Stimulated activated CD8-positive, alpha-beta memory T cell treated with anti-CD3 and anti-CD28 coated beads, Interleukin-7, amount 100 ng/mL, for 4 hours (primary cell): ENCODE results near the gene TUBA3E.
"Not testable (repeated sequence)": the region's sequence is repeated elsewhere in the genome, so short reads cannot be mapped to it uniquely, and the experiment has no call there.

Experiments used
- DNase-seq, 2 donors: peaks; one replicate each; pipeline ENCODE4 v3.0.0-alpha.2; 2020; ENCODE audit warnings: low read depth in 2 of 2

TUBA3E gene

GRCh38 chr2:130143266-130144039, 54.8 kb downstream of the TUBA3E start:
- not testable (repeated sequence) for DNase-seq

DNA sequence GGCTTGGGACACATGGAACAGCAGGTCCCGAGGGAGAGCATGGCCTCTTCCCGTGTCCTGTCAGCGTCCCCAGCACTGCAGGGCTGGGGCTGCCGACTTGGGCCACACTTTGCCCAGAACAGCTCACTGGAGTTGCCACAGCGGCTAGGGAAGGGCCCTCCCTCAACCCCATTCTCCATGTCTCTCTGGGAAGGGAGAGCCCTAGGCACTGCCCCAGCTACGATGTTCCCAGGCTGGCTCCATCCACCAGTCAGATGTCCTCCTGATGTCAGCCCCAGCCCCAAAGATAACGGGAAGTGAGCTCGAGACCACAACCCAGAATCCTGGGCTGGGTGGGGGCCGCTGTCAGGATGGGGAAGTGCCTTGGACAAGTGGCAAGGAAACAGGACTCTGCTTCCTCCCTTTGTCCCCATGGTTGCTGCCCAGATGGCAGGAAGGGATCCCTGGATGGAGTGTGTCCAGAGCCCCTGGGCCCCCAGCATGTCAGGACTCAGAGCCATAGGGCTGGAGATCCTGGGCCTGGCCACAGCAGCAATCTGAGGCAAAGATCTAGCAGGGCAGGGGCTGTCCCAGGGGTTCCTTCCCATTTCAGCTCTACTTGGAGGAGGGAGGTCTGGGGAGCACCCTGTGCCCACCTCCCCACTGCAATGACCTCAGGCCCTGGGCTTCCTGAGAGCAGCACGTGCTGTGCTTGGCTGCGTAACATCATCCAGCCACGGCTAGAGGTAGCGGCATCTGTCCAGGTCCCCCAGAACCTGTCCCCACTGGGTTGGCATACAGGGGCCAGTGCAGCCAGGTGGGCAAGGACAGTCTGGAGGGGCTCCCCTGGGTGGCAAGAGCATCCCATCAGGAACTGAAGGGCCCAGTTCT, 55.6 kb downstream of the TUBA3E start:
- DNase-seq: not testable (repeated sequence)
